GM21447 (cell line): ENCODE data around the gene CFAP126.
"Not testable (repeated sequence)": the region's sequence is repeated elsewhere in the genome, so short reads cannot be mapped to it uniquely, and the experiment has no call there.

ENCODE experiments used
- ATAC-seq: cut with Tn5 transposase; IDR thresholded peaks from one replicate; pipeline ENCODE4 v1.9.1; 2021; ENCODE audit not compliant: unreplicated experiment

CFAP126 gene

GRCh38 chr1:161367684-161368400, at the start of gene CFAP126:
CFAP126 (minus strand) TSS chr1:161367876; CDS start chr1:161367868, 8 bp downstream.
- ATAC-seq = peak; percentile 97

- not testable (repeated sequence) for ATAC-seq
Measured at GRCh38 chr1:161413050-161413449, 45.4 kb upstream of the CFAP126 start.

DNA sequence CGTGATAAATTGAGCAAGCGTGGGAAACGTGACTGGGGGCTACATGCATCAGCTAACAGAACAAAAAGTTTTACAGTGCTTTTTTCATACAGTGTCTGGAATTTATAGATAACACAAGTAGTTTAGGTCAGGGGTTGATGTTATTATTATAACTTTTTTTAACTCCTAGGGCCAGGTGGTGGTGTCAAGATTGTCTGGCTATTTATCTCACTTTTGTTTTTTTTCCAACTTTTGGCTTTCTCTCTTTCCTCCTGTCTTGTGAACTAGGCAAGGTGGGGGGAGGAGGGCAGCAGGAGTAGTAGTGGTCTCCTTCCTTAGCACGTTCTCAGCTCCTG, 42.9 kb upstream of the CFAP126 start:
- ATAC-seq = not testable (repeated sequence)

- not testable (repeated sequence) for ATAC-seq
Measured at GRCh38 chr1:161409848-161410635, 42.4 kb upstream of the CFAP126 start.

GRCh38 chr1:161408429-161409052, 40.9 kb upstream of the CFAP126 start:
- ATAC-seq = no peak

DNA sequence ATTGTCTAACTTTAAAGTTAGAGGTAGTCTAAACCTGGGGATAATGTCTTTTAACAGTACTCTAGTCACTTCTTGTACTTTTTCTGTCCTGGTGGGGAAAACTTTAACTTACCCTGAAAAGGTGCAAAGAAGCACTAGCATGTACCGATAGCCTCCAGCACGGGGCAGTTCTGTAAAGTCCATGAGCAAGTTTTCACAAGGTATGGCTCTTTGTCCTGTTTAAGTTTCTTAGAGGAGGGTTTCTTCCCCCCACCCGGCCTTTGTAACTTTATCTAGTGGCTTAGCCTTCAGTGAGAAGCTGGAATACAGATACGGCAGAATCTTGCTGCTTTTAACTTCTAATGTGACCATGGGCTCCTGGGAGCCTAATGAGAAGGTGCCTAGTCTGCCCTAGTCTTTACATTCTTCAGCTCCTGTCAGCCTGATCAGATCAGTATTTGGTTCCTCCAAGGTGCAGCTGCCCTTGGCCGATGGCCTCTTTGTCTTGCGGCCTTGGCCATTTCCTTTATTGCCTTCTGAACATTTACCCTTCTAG, 39.8 kb upstream of the CFAP126 start:
- no peak for ATAC-seq

GRCh38 chr1:161406551-161406950, 38.9 kb upstream of the CFAP126 start:
- not testable (repeated sequence) for ATAC-seq

GRCh38 chr1:161404051-161404597, 36.4 kb upstream of the CFAP126 start:
- ATAC-seq = no peak

GRCh38 chr1:161402446-161402845, 34.8 kb upstream of the CFAP126 start:
- ATAC-seq = no peak

GRCh38 chr1:161399257-161399998, 31.8 kb upstream of the CFAP126 start:
- peak; percentile 57 for ATAC-seq

DNA sequence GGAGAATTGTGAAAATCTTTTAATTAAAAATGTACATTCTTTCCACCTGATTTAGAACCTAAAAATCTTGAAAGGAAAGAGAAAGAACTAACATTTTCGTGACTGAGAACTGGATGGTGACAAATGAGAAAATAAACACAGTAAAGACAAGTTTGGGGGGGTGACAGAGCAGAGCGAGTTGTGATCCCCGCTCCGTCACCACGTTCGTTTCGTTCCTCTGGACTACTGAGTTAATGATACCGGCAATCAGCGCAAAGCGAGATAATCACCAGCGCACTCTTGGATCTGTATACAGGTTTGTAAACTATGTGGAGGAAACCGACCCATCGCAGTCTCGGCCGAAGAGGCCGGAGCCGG, 31.2 kb upstream of the CFAP126 start:
- ATAC-seq = no peak

GRCh38 chr1:161397038-161397437, 29.4 kb upstream of the CFAP126 start:
- not testable (repeated sequence) for ATAC-seq

GRCh38 chr1:161393151-161393550, 25.5 kb upstream of the CFAP126 start:
- ATAC-seq = no peak

GRCh38 chr1:161391611-161392010, 23.9 kb upstream of the CFAP126 start:
- no peak for ATAC-seq

GRCh38 chr1:161391136-161391535, 23.5 kb upstream of the CFAP126 start:
- ATAC-seq = not testable (repeated sequence)

- ATAC-seq = no peak
Measured at GRCh38 chr1:161390559-161390858, 22.8 kb upstream of the CFAP126 start.

DNA sequence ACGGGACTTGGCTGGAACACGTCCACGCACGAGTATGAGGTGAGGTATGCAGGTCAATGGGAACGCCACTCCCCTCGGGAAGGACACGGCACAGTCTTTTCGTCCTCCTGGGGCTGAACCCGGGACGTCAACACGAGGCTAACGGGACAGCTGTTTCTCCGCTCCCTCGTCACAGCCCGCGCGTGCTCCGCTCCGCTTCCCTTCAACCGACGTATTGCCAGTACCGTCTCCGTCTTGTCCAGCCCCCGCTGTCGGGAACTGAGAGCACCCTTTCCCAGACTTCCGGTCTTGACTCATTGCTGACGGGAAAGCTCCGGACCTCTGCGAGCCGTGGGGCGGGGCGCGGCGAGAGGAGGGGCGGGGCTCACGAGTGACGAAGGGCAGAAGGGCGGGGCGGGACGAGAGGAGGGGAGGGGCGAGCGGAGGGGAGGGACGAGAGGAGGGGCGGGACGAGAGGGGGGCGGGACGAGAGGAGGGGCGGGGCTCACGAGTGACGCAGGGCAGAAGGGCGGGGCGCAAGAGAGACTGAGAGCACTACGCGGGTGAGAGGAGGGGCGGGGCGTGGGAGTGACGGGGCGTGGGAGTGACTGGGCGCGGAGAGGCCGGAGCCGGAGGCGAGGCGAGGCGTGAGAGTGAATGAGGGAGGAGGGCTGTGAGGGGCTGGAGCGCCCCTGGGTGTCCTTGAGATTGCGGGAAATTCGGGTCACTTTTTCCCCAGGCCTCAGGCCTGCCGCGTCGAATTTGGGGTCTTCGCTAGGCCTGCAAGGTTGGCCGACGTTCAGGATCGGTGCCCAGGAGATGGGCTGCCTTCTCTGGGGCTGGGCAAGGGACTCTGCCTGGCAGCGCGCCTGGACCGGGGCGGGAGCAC, 22.2 kb upstream of the CFAP126 start:
- ATAC-seq = peak; percentile 79

DNA sequence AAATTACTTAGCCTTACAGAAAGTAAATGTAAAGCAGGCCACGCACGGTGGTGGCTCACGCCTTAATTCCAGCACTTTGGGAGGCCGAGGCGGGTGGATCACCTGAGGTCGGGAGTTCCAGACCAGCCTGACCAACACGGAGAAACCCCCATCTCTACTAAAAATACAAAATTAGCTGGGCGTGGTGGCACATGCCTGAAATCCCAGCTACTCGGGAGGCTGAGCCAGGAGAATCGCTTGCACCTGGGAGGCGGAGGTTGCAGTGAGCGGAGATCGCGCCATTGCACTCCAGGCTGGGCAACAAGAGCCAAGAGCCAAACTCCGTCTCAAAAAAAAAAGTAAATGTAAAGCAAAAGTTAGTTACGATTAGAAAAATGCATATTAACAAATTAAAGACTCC, 21.5 kb upstream of the CFAP126 start:
- ATAC-seq = not testable (repeated sequence)

DNA sequence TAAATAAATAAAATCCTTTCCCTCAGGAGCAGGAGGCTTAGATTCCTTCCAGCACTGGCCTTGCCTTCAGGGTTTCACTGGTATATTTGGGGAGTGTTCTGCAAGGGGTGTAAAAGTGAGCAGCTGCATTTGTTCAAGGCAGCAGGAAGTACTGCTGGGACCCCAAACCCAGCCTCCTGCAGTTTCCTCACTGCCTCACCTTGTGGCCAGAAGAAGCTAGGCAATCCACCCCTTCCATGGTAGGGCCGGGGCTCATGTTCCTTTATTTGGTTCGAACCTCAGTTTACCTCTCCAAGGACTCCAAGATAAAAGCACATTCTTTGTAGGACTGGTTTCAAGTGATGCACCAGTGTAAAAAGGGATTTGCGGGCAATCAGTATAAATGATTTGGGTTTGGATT, 21.0 kb upstream of the CFAP126 start:
- ATAC-seq = no peak
